ENCODE data around the gene PTDSS2. TPM values are rescaled to one million over a fixed set of nuclear protein-coding genes. Genes with fewer than 3 reads are reported as not detected.

Gene PTDSS2
- total RNA-seq, 1 donor from 2014 or later = 185 TPM

- no peaks in the 10 kb centered on the region for H3K9me3 ChIP-seq
- no peak overlapping the region for H3K4me3 ChIP-seq
- no peak for TF ChIP-seq CTCF (IDR thresholded peaks at IDR 0.05)
- peaks cover 5 to 6% of the 10 kb centered on the region in 2 donors for H3K36me3 ChIP-seq
- H3K4me1 ChIP-seq = no peaks in the 10 kb centered on the region
- intact Hi-C loops (cut with DNase I) = no loop called here
- DNase-seq (ENCODE audit: low spot score in 2 of 2) = no peak
- H3K27me3 ChIP-seq = no peaks in the 10 kb centered on the region
- no peak overlapping the region for H3K27ac ChIP-seq
These were observed 34.5 kb downstream of the PTDSS2 start for GRCh38 chr11:484616-485015.

- Histone ChIP-seq H3K4me3 (no peak overlapping the region), H3K27me3 (no peaks in the 10 kb centered on the region), H3K4me1 (no peaks in the 10 kb centered on the region), H3K36me3 (peaks cover 16 to 17% of the 10 kb centered on the region in 2 donors), H3K27ac (no peak overlapping the region), H3K9me3 (no peaks in the 10 kb centered on the region)
- DNase-seq (ENCODE audit: low spot score in 2 of 2) = no peak
- intact Hi-C loops (cut with DNase I) = no loop called here
- no peak for TF ChIP-seq CTCF (IDR thresholded peaks at IDR 0.05)
These were observed 36.1 kb downstream of the PTDSS2 start for GRCh38 chr11:486189-486588.

GRCh38 chr11:487571-488021, 37.5 kb downstream of the PTDSS2 start:
- no peak overlapping the region for H3K27ac ChIP-seq
- H3K4me1 ChIP-seq = no peaks in the 10 kb centered on the region
- DNase-seq (ENCODE audit: low spot score in 2 of 2) = no peak
- no peaks in the 10 kb centered on the region for H3K27me3 ChIP-seq
- H3K9me3 ChIP-seq = no peaks in the 10 kb centered on the region
- no peak for TF ChIP-seq CTCF (IDR thresholded peaks at IDR 0.05)
- H3K36me3 ChIP-seq = peaks cover 17 to 22% of the 10 kb centered on the region in 2 donors
- H3K4me3 ChIP-seq = no peak overlapping the region
- intact Hi-C loops (cut with DNase I) = no loop called here

- intact Hi-C loops (cut with DNase I) = no loop called here
- H3K4me3 ChIP-seq = no peak overlapping the region
- no peaks in the 10 kb centered on the region for H3K4me1 ChIP-seq
- H3K36me3 ChIP-seq = peaks cover 17 to 27% of the 10 kb centered on the region in 2 donors
- no peak for DNase-seq (ENCODE audit: low spot score in 2 of 2)
- TF ChIP-seq CTCF (IDR thresholded peaks at IDR 0.05) = no peak
- no peak overlapping the region for H3K27ac ChIP-seq
- no peaks in the 10 kb centered on the region for H3K9me3 ChIP-seq
- no peaks in the 10 kb centered on the region for H3K27me3 ChIP-seq
These were observed 38.0 kb downstream of the PTDSS2 start for GRCh38 chr11:488062-488461.

GRCh38 chr11:488579-488978, 38.5 kb downstream of the PTDSS2 start:
- intact Hi-C loops (cut with DNase I) = no loop called here
- no peak overlapping the region for H3K27ac ChIP-seq
- no peak for DNase-seq (ENCODE audit: low spot score in 2 of 2)
- H3K4me3 ChIP-seq = no peak overlapping the region
- no peaks in the 10 kb centered on the region for H3K9me3 ChIP-seq
- no peak for TF ChIP-seq CTCF (IDR thresholded peaks at IDR 0.05)
- no peaks in the 10 kb centered on the region for H3K4me1 ChIP-seq
- no peaks in the 10 kb centered on the region for H3K27me3 ChIP-seq
- peaks cover 19 to 30% of the 10 kb centered on the region in 2 donors for H3K36me3 ChIP-seq

GRCh38 chr11:488992-489391, 38.9 kb downstream of the PTDSS2 start:
- TF ChIP-seq CTCF (IDR thresholded peaks at IDR 0.05) = no peak
- peaks cover 24 to 34% of the 10 kb centered on the region in 2 donors for H3K36me3 ChIP-seq

More at GRCh38 chr11:488992-489391, 38.9 kb downstream of the PTDSS2 start:
- no peak for DNase-seq (ENCODE audit: low spot score in 2 of 2)
- H3K4me1 ChIP-seq = no peaks in the 10 kb centered on the region
- no peaks in the 10 kb centered on the region for H3K27me3 ChIP-seq
- no peaks in the 10 kb centered on the region for H3K9me3 ChIP-seq
- intact Hi-C loops (cut with DNase I) = no loop called here
- no peak overlapping the region for H3K4me3 ChIP-seq
- no peak overlapping the region for H3K27ac ChIP-seq
